ENCODE results near the gene ACTR3C.

ACTR3C gene

GRCh38 chr7:150326657-150327268, 3.4 kb upstream of the ACTR3C start:
- Histone ChIP-seq H4K20me1 (ENCODE audit: control insufficient read depth, insufficient read depth, low read depth, low read length) (no peaks in the 10 kb centered on the region), H3K27ac (ENCODE audit: low read depth, low read length) (no peak overlapping the region), H3K4me2 (ENCODE audit: low read length) (no peak overlapping the region), H3K4me3 (ENCODE audit: low read length) (no peak overlapping the region), H3K36me3 (ENCODE audit: control insufficient read depth, low read length) (peaks cover 77% of the 10 kb centered on the region), H3K27me3 (ENCODE audit: control insufficient read depth, low read length) (no peaks in the 10 kb centered on the region), H3K4me1 (ENCODE audit: control insufficient read depth, low read length) (peaks cover 27% of the 10 kb centered on the region), H3K79me2 (ENCODE audit: control insufficient read depth, low read length) (peaks cover 36% of the 10 kb centered on the region), H3K9me2 (replicated peaks; ENCODE audit: control insufficient read depth, low read length) (no peaks in the 10 kb centered on the region), H3K9me3 (ENCODE audit: control insufficient read depth, insufficient read depth, low read length) (no peaks in the 10 kb centered on the region), H3F3A (ENCODE audit: control insufficient read depth, insufficient read depth) (no peaks in the 10 kb centered on the region)
- no peak for TF ChIP-seq EZH2phosphoT487 (IDR thresholded peaks at IDR 0.05; ENCODE audit: borderline replicate concordance, low read length)
- TF ChIP-seq, protein P1, sequence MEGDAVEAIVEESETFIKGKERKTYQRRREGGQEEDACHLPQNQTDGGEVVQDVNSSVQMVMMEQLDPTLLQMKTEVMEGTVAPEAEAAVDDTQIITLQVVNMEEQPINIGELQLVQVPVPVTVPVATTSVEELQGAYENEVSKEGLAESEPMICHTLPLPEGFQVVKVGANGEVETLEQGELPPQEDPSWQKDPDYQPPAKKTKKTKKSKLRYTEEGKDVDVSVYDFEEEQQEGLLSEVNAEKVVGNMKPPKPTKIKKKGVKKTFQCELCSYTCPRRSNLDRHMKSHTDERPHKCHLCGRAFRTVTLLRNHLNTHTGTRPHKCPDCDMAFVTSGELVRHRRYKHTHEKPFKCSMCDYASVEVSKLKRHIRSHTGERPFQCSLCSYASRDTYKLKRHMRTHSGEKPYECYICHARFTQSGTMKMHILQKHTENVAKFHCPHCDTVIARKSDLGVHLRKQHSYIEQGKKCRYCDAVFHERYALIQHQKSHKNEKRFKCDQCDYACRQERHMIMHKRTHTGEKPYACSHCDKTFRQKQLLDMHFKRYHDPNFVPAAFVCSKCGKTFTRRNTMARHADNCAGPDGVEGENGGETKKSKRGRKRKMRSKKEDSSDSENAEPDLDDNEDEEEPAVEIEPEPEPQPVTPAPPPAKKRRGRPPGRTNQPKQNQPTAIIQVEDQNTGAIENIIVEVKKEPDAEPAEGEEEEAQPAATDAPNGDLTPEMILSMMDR (IDR thresholded peaks at IDR 0.05; ENCODE audit: low read depth, low read length, poor library complexity, severe bottlenecking) = no peak

- H3K79me2 ChIP-seq (ENCODE audit: control insufficient read depth, low read length) = peaks cover 38% of the 10 kb centered on the region
- H3F3A ChIP-seq (ENCODE audit: control insufficient read depth, insufficient read depth) = no peaks in the 10 kb centered on the region
- peaks cover 74% of the 10 kb centered on the region for H3K36me3 ChIP-seq (ENCODE audit: control insufficient read depth, low read length)
- no peak overlapping the region for H3K27ac ChIP-seq (ENCODE audit: low read depth, low read length)
- H3K9me2 ChIP-seq (replicated peaks; ENCODE audit: control insufficient read depth, low read length) = no peaks in the 10 kb centered on the region
- no peaks in the 10 kb centered on the region for H4K20me1 ChIP-seq (ENCODE audit: control insufficient read depth, insufficient read depth, low read depth, low read length)
- no peak overlapping the region for H3K4me3 ChIP-seq (ENCODE audit: low read length)
- no peaks in the 10 kb centered on the region for H3K27me3 ChIP-seq (ENCODE audit: control insufficient read depth, low read length)
- peaks cover 29% of the 10 kb centered on the region for H3K4me1 ChIP-seq (ENCODE audit: control insufficient read depth, low read length)
- H3K4me2 ChIP-seq (ENCODE audit: low read length) = no peak overlapping the region
- no peaks in the 10 kb centered on the region for H3K9me3 ChIP-seq (ENCODE audit: control insufficient read depth, insufficient read depth, low read length)
- no peak for TF ChIP-seq EZH2phosphoT487 (IDR thresholded peaks at IDR 0.05; ENCODE audit: borderline replicate concordance, low read length)
- TF ChIP-seq, protein P1 (IDR thresholded peaks at IDR 0.05; ENCODE audit: low read depth, low read length, poor library complexity, severe bottlenecking) = no peak
Measured at GRCh38 chr7:150325901-150326300, 2.6 kb upstream of the ACTR3C start.

DNA sequence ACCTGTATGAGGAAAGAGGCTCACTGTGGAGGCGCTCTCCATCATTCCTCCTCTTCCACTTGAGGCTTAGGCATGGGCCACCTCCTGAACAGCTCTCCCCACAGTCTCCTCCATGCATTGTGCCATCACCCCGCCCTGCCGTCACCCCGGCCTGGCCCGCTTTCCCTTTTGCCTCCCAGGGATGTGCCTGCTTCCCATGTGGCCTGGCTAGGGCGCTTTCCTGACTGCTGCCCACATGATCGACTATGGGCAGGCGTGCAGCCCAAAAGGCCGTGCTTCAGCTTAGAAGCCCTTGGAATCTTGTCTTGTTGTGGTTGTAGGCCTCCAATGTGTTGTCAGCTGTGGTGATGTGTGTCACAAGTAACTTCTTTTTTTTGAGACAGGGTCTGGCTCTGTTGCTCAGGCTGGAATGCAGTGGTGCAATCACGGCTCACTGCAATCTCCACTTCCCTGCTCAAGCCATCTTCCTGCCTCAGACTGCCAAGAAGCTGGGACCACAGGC, 1.8 kb upstream of the ACTR3C start:
- Histone ChIP-seq H4K20me1 (ENCODE audit: control insufficient read depth, insufficient read depth, low read depth, low read length) (no peaks in the 10 kb centered on the region), H3K4me1 (ENCODE audit: control insufficient read depth, low read length) (peaks cover 29% of the 10 kb centered on the region), H3K9me2 (replicated peaks; ENCODE audit: control insufficient read depth, low read length) (no peaks in the 10 kb centered on the region), H3K36me3 (ENCODE audit: control insufficient read depth, low read length) (peaks cover 70% of the 10 kb centered on the region), H3F3A (ENCODE audit: control insufficient read depth, insufficient read depth) (no peaks in the 10 kb centered on the region), H3K27me3 (ENCODE audit: control insufficient read depth, low read length) (no peaks in the 10 kb centered on the region), H3K4me3 (ENCODE audit: low read length) (no peak overlapping the region), H3K27ac (ENCODE audit: low read depth, low read length) (no peak overlapping the region), H3K79me2 (ENCODE audit: control insufficient read depth, low read length) (peaks cover 38% of the 10 kb centered on the region), H3K4me2 (ENCODE audit: low read length) (peak overlapping the region; percentile 98; the same call in 1 of the 2 replicates), H3K9me3 (ENCODE audit: control insufficient read depth, insufficient read depth, low read length) (no peaks in the 10 kb centered on the region)
- TF ChIP-seq, protein P1 (IDR thresholded peaks at IDR 0.05; ENCODE audit: low read depth, low read length, poor library complexity, severe bottlenecking) = no peak
- TF ChIP-seq EZH2phosphoT487 (IDR thresholded peaks at IDR 0.05; ENCODE audit: borderline replicate concordance, low read length) = no peak

Data from DOHH2 (cell line).